Ovary (tissue), 9 donors: ENCODE data around the gene ARHGEF4. TPM values are rescaled to one million over a fixed set of nuclear protein-coding genes. Genes with fewer than 3 reads are reported as not detected.

Experiments
- DNase-seq, 5 donors: peaks; one replicate each; pipeline ENCODE4 v3.0.0-alpha.2; 2019 to 2020
- H3K27ac ChIP-seq, 2 donors: fragments of 200-600 bp; one replicate each; pipeline versions ENCODE4 v1.5.1 to v1.8.0; 2019 to 2022
- H3K27me3 ChIP-seq: fragments of 200-600 bp; one replicate; pipeline ENCODE4 v1.8.0; 2022
- H3K36me3 ChIP-seq: fragments of 200-600 bp; sonication (generic); one replicate; pipeline ENCODE4 v1.5.1; 2019
- H3K4me1 ChIP-seq: one replicate; pipeline ENCODE4 v1.8.1; 2013; ENCODE audit warnings: mild to moderate bottlenecking, moderate library complexity; ENCODE audit not compliant: insufficient read depth
- H3K4me3 ChIP-seq: fragments of 200-600 bp; sonication (generic); one replicate; pipeline ENCODE4 v1.5.1; 2017
- H3K9me3 ChIP-seq, 2 donors: fragments of 200-600 bp in 1 of 2; sonication (generic) in 1 of 2; one replicate each; pipeline versions ENCODE4 v1.5.1 to v1.8.1; 2013 to 2019; ENCODE audit warnings: mild to moderate bottlenecking in 1 of 2, moderate library complexity in 1 of 2
- CTCF ChIP-seq, 3 donors: fragments of 450-650 bp in 2 of 3; fragments of 200-600 bp in 1 of 3; IDR thresholded peaks; one replicate each; pipeline versions ENCODE4 v1.5.1 to v1.8.0; 2016 to 2022; ENCODE audit warnings: antibody characterized with exemption in 3 of 3, mild to moderate bottlenecking in 1 of 3
- EP300 ChIP-seq: sonication (generic); formaldehyde crosslinking; IDR thresholded peaks from one replicate; pipeline ENCODE4 v1.6.1; 2017; ENCODE audit warnings: antibody characterized with exemption
- POLR2A ChIP-seq: fragments of 450-650 bp; IDR thresholded peaks from one replicate; pipeline ENCODE4 v1.6.1; 2017; ENCODE audit warnings: antibody characterized with exemption, mild to moderate bottlenecking, moderate library complexity
- WGBS, 3 donors: extraction: QIAGEN DNeasy Blood & Tissue Kit in 1 of 3; methylation state at CpG; one replicate each; pipeline versions ENCODE4 v1.1.5 to v1.1.7; 2013 to 2017; 5-methylcytosine and 5-hydroxymethylcytosine counted together
- intact Hi-C, 4 donors: fragments of 100-400 bp; cut with DNase I; formaldehyde crosslinking; loops; one replicate each; pipeline versions ENCODE4 v1.11.0 to v1.15.1; 2022 to 2023
- polyA plus RNA-seq, 2 donors: library from polyadenylated mRNA; stranded (reverse); fragments of 200-250 nt in 1 of 2; fragments of 350-450 nt in 1 of 2; fragmentation: Illumina TruSeq in 1 of 2; extraction: RNeasy Lipid Tissue Mini Kit (QIAGEN cat#74804) in 1 of 2; gene quantifications; one replicate each; pipeline ENCODE4 v1.2.3, GENCODE V29; 2013 to 2014
- total RNA-seq, 7 donors: library from RNA; depleted of rRNA in 2 of 7; stranded (reverse); fragments of >200 nt in 2 of 7; fragmentation: NEBNext Ultra II Directional in 3 of 7; extraction: Animal tissue kit (Norgen Biotek cat#: 25700) in 3 of 7; gene quantifications; one replicate each; pipeline versions ENCODE4 v1.1.0 to v1.2.4, GENCODE V29; 2016 to 2023
- donor health status: DM: no; HTN: no; CAD: no; lungs with moderate emphysema.
- donor health status: DM: no; HTN: no; CAD: no.
- donor health status: Bipolar disorder and iron deficiency.
- donor health status: DM: yes; HTN: yes; CAD: no.
- donor health status: DM: no; HTN: no; CAD: no.
- donor health status: DM: yes; HTN: yes; CAD: no.

Gene ARHGEF4
- total and polyA plus RNA-seq, 9 donors: 8.6 to 27.4 (median 18.0) TPM

DNA sequence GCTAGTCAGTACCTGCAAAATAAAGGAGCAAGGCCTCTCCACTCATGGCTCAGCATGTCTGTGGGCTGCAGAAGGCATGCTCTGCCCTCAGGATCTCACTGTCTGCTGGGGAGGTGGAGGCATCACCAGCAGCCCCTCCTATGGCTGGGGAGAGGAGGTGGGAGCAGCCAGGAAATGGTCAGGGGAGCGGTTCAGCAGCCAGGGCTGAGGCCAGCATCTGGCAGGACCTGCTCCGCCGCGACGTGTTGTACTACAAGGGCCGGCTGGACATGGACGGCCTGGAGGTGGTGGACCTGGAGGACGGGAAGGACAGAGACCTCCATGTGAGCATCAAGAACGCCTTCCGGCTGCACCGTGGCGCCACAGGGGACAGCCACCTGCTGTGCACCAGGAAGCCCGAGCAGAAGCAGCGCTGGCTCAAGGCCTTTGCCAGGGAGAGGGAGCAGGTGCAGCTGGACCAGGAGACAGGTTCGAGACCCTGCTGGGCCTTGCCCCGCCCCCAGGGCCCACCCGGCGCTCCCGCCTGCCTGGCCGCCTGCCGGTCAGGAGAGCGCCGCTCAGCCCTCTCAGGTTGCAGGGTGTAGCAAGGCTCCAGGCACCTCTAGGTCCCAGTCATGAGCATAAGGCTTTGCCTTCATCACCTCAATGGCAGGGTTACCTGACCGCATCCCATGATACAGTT, 207.5 kb downstream of the ARHGEF4 start:
- no peak for TF ChIP-seq POLR2A
- no peak for TF ChIP-seq CTCF (IDR thresholded peaks at IDR 0.05)
- TF ChIP-seq EP300: no peak
- H3K9me3 ChIP-seq: no peaks in the 10 kb centered on the region
- DNase-seq: no peak
- H3K4me3 ChIP-seq: no peak overlapping the region
- intact Hi-C loops: no loop called here
- no peaks in the 10 kb centered on the region for H3K4me1 ChIP-seq
- H3K27me3 ChIP-seq: no peaks in the 10 kb centered on the region
- no peak overlapping the region for H3K27ac ChIP-seq
- WGBS, 3 donors: 83 to 87% (median 84%) methylated on average over 20 to 24 of the region's 24 CpGs
- no peaks in the 10 kb centered on the region for H3K36me3 ChIP-seq

DNA sequence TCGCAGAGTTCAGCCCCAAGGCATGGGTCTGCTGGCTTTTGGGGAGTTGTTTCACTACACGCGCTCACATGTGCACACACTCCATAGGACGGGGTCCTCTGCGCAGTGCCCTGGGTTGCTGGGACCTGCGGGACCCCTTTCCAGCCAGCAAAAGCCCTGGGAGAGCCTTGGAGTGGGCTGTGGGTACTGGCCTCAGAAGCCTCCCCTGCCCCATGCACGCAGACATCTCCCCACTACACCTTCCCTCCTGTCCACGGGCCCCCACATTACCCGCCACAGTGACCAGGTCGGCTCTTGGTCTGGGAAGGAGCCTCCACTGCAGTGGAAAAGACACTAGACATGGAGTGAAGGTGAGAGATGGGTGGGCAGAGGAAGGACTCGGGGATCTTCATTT, 208.0 kb downstream of the ARHGEF4 start:
- Histone ChIP-seq H3K36me3 (no peaks in the 10 kb centered on the region), H3K4me3 (no peak overlapping the region), H3K27me3 (no peaks in the 10 kb centered on the region), H3K4me1 (no peaks in the 10 kb centered on the region), H3K9me3 (no peaks in the 10 kb centered on the region), H3K27ac (no peak overlapping the region)
- WGBS, 3 donors: 81 to 95% (median 87%) methylated on average over 11 of the region's 11 CpGs
- intact Hi-C loops: no loop called here
- TF ChIP-seq EP300: no peak
- TF ChIP-seq CTCF (IDR thresholded peaks at IDR 0.05): no peak
- TF ChIP-seq POLR2A: no peak
- no peak for DNase-seq

GRCh38 chr2:131045286-131046027, 208.7 kb downstream of the ARHGEF4 start:
- intact Hi-C loops: no loop called here
- Histone ChIP-seq H3K27me3 (no peaks in the 10 kb centered on the region), H3K36me3 (no peaks in the 10 kb centered on the region), H3K4me1 (no peaks in the 10 kb centered on the region), H3K27ac (no peak overlapping the region), H3K4me3 (no peak overlapping the region), H3K9me3 (no peaks in the 10 kb centered on the region)
- TF ChIP-seq CTCF (IDR thresholded peaks at IDR 0.05) (no peak), EP300 (no peak), POLR2A (no peak)
- peak in 1 of 5 donors; percentile 12 for DNase-seq
- WGBS, 3 donors: 83 to 90% (median 85%) methylated on average over 8 of the region's 8 CpGs

GRCh38 chr2:131046028-131046917, 209.6 kb downstream of the ARHGEF4 start:
- Histone ChIP-seq H3K4me3 (no peak overlapping the region), H3K27ac (no peak overlapping the region), H3K4me1 (no peaks in the 10 kb centered on the region), H3K36me3 (no peaks in the 10 kb centered on the region), H3K9me3 (no peaks in the 10 kb centered on the region), H3K27me3 (no peaks in the 10 kb centered on the region)
- TF ChIP-seq POLR2A (no peak), EP300 (no peak), CTCF (IDR thresholded peaks at IDR 0.05) (no peak)
- WGBS, 3 donors: 81 to 86% (median 83%) methylated on average over 32 of the region's 32 CpGs
- intact Hi-C loops: no loop called here
- DNase-seq: no peak
